Neural cell (in vitro differentiated cells): ENCODE measurements around the gene NLRP11. TPM values are rescaled to one million over a fixed set of nuclear protein-coding genes. Genes with fewer than 3 reads are reported as not detected.
"Not testable (repeated sequence)": the region's sequence is repeated elsewhere in the genome, so short reads cannot be mapped to it uniquely, and the experiment has no call there.

Experiments used
- H2AFZ ChIP-seq: fragments of 200-600, 300-800 bp; sonication (generic), shearing (Covaris generic); 2 replicates; pipeline ENCODE4 v1.6.0; 2014; ENCODE audit warnings: low read depth, mild to moderate bottlenecking, antibody characterized with exemption, low read length, moderate library complexity
- H3F3A ChIP-seq: fragments of 200-600 bp; shearing (Covaris generic); 2 replicates; pipeline ENCODE4 v1.6.1; 2016; ENCODE audit warnings: mild to moderate bottlenecking, moderate library complexity, mixed read lengths, antibody characterized with exemption, low read length; ENCODE audit not compliant: insufficient read depth, poor library complexity, severe bottlenecking
- H3K27ac ChIP-seq: fragments of 200-600, 300-800 bp; sonication (generic), shearing (Covaris generic); 2 replicates; pipeline ENCODE4 v1.5.1; 2014; ENCODE audit warnings: mild to moderate bottlenecking, low read length, moderate library complexity
- H3K27me3 ChIP-seq: fragments of 300-800, 200-600 bp; sonication (generic), shearing (Covaris generic); 2 replicates; pipeline ENCODE4 v1.6.0; 2014; ENCODE audit warnings: mild to moderate bottlenecking, low read depth, low read length, moderate library complexity; ENCODE audit not compliant: insufficient read depth
- H3K36me3 ChIP-seq: fragments of 300-800, 200-600 bp; sonication (generic), shearing (Covaris generic); 2 replicates; pipeline ENCODE4 v1.5.1; 2014; ENCODE audit warnings: mild to moderate bottlenecking, antibody characterized with exemption, low read length, moderate library complexity; ENCODE audit not compliant: insufficient read depth
- H3K4me2 ChIP-seq: fragments of 300-800, 200-600 bp; sonication (generic), shearing (Covaris generic); 2 replicates; pipeline ENCODE4 v1.6.0; 2014; ENCODE audit warnings: mild to moderate bottlenecking, low read length
- H3K4me3 ChIP-seq: fragments of 300-800, 200-600 bp; sonication (generic), shearing (Covaris generic); 2 replicates; pipeline ENCODE4 v1.5.1; 2014; ENCODE audit warnings: mild to moderate bottlenecking, low read length, moderate library complexity
- H3K79me2 ChIP-seq: fragments of 200-600 bp; shearing (Covaris generic); replicated peaks from 2 replicates; pipeline ENCODE4 v1.6.0; 2014; ENCODE audit warnings: mild to moderate bottlenecking, low read length, moderate library complexity; ENCODE audit not compliant: insufficient read depth
- H3K9ac ChIP-seq: fragments of 300-800, 200-600 bp; sonication (generic), shearing (Covaris generic); 2 replicates; pipeline ENCODE4 v1.6.1; 2016; ENCODE audit warnings: mild to moderate bottlenecking, low read length, mixed read lengths
- H3K9me2 ChIP-seq: fragments of 200-600 bp; shearing (Covaris generic); 2 replicates; pipeline ENCODE4 v1.6.1; 2016; ENCODE audit warnings: mild to moderate bottlenecking, low read length, mixed read lengths; ENCODE audit not compliant: insufficient read depth
- H3K9me3 ChIP-seq: fragments of 200-600, 300-800 bp; sonication (generic), shearing (Covaris generic); 2 replicates; pipeline ENCODE4 v1.6.1; 2016; ENCODE audit warnings: mild to moderate bottlenecking, mixed run types, low read length, moderate library complexity, mixed read lengths
- H4K20me1 ChIP-seq: fragments of 200-600 bp; shearing (Covaris generic); 2 replicates; pipeline ENCODE4 v1.6.1; 2016; ENCODE audit warnings: mild to moderate bottlenecking, mixed run types; ENCODE audit not compliant: insufficient read depth
- CTCF ChIP-seq: fragments of 450-650 bp; IDR thresholded peaks from 2 replicates; pipeline ENCODE4 v1.5.1; 2014; ENCODE audit warnings: antibody characterized with exemption, mild to moderate bottlenecking, moderate library complexity; ENCODE audit not compliant: poor library complexity, severe bottlenecking
- EP300 ChIP-seq: fragments of 450-650 bp; conservative IDR thresholded peaks from 2 replicates; pipeline ENCODE4 v1.6.1; 2014; ENCODE audit warnings: antibody characterized with exemption, mild to moderate bottlenecking, moderate library complexity; ENCODE audit not compliant: poor library complexity, severe bottlenecking
- EZH2 ChIP-seq: fragments of 200-600, 300-800 bp; shearing (Covaris generic), sonication (generic); IDR thresholded peaks from 2 replicates; pipeline ENCODE4 v1.6.1; 2014; ENCODE audit warnings: antibody characterized with exemption, low read length, borderline replicate concordance, mild to moderate bottlenecking; ENCODE audit not compliant: insufficient read depth, poor library complexity, severe bottlenecking
- MXI1 ChIP-seq: fragments of 450-650 bp; conservative IDR thresholded peaks from 2 replicates; pipeline ENCODE4 v1.6.1; 2014; ENCODE audit warnings: antibody characterized with exemption, mild to moderate bottlenecking; ENCODE audit not compliant: poor library complexity, severe bottlenecking
- POLR2AphosphoS5 ChIP-seq: IDR thresholded peaks from 2 replicates; pipeline ENCODE4 v1.6.1; 2012
- RAD21 ChIP-seq: fragments of 450-650 bp; conservative IDR thresholded peaks from 2 replicates; pipeline ENCODE4 v1.6.1; 2014; ENCODE audit warnings: antibody characterized with exemption, mild to moderate bottlenecking, moderate library complexity
- REST ChIP-seq: IDR thresholded peaks from 2 replicates; pipeline ENCODE4 v1.6.1; 2012; ENCODE audit warnings: borderline replicate concordance
- SMC3 ChIP-seq: fragments of 450-650 bp; conservative IDR thresholded peaks from 2 replicates; pipeline ENCODE4 v1.6.1; 2014; ENCODE audit warnings: antibody characterized with exemption, mild to moderate bottlenecking, moderate library complexity; ENCODE audit not compliant: poor library complexity
- TAF1 ChIP-seq: IDR thresholded peaks from 2 replicates; pipeline ENCODE4 v1.6.1; 2012; ENCODE audit warnings: low read depth
- polyA plus RNA-seq: library from polyadenylated mRNA; depleted of rRNA; stranded (reverse); fragments of >200 nt; gene quantifications from 2 replicates; pipeline ENCODE4 v1.2.3, GENCODE V29; 2014

NLRP11 gene
- polyA plus RNA-seq, 1 donor from 2014 or later: not detected

GRCh38 chr19:55777528-55777927 is 54.3 kb downstream of the NLRP11 start:
- H3K9me3 ChIP-seq: peaks cover 3% of the 10 kb centered on the region

GRCh38 chr19:55769632-55770031 is 62.2 kb downstream of the NLRP11 start:
- H3F3A ChIP-seq, H3K9me2 ChIP-seq, H3K4me2 ChIP-seq, H3K27ac ChIP-seq, H3K4me3 ChIP-seq, H3K36me3 ChIP-seq, H3K27me3 ChIP-seq, H2AFZ ChIP-seq, H3K79me2 ChIP-seq, H3K9me3 ChIP-seq, H3K9ac ChIP-seq, H4K20me1 ChIP-seq: not testable (repeated sequence)

More at GRCh38 chr19:55777528-55777927, 54.3 kb downstream of the NLRP11 start:
- Histone ChIP-seq H3K79me2 (no peaks in the 10 kb centered on the region), H3K36me3 (no peaks in the 10 kb centered on the region), H3K9me2 (no peaks in the 10 kb centered on the region), H3K27me3 (no peaks in the 10 kb centered on the region), H3F3A (no peaks in the 10 kb centered on the region), H3K9ac (no peak overlapping the region), H4K20me1 (no peaks in the 10 kb centered on the region), H2AFZ (no peak overlapping the region), H3K27ac (no peak overlapping the region), H3K4me2 (no peak overlapping the region), H3K4me3 (no peak overlapping the region)
- TF ChIP-seq POLR2AphosphoS5 (no peak), RAD21 (no peak), SMC3 (no peak), EZH2 (no peak), TAF1 (no peak), EP300 (no peak), CTCF (no peak), MXI1 (no peak), REST (no peak)

GRCh38 chr19:55768818-55769217 is 63.0 kb downstream of the NLRP11 start, which contains the start of gene RFPL4AL1:
TSS of gene RFPL4AL1 (plus strand) at chr19:55769118. CDS start at chr19:55771805, 2,687 bp downstream.
- not testable (repeated sequence) for H3K27me3 ChIP-seq, H3K9me3 ChIP-seq, H3K4me2 ChIP-seq, H3K4me3 ChIP-seq, H3K9me2 ChIP-seq, H2AFZ ChIP-seq, H3K9ac ChIP-seq, H3K27ac ChIP-seq, H3K79me2 ChIP-seq, H3F3A ChIP-seq, H3K36me3 ChIP-seq, H4K20me1 ChIP-seq
